H1 (cell line): ENCODE measurements around the gene DRAP1. TPM values are rescaled to one million over a fixed set of nuclear protein-coding genes. Genes with fewer than 3 reads are reported as not detected.

Experiments used
- CTCF ChIA-PET: fragments of 300-600 bp; sonication (Branson Sonifier 250); formaldehyde crosslinking; loops from one replicate; lab custom pipeline; 2021; ENCODE audit not compliant: partially characterized antibody; lab: Charles Lee
- POLR2A ChIA-PET: fragments of 300-600 bp; sonication (Branson Sonifier 250); formaldehyde crosslinking; loops from one replicate; lab custom pipeline; 2021; ENCODE audit warnings: inconsistent platforms; ENCODE audit not compliant: partially characterized antibody; lab: Charles Lee
- DNase-seq, 2 experiments: peaks; one replicate each; pipeline versions ENCODE4 v3.0.0 to v3.0.0-alpha.2; 2010 to 2022; ENCODE audit warnings: low spot score in 2 of 2, low read depth in 1 of 2, mixed read lengths in 1 of 2
- FAIRE-seq: peaks from 2 replicates; lab custom pipeline; 2011; peaks lifted over from hg19 to GRCh38; lab: Jason Lieb, UNC
- H2AFZ ChIP-seq: 2 replicates; pipeline ENCODE4 v1.8.1; 2012; ENCODE audit warnings: low read length, inconsistent platforms
- H2AK5ac ChIP-seq: 2 replicates; pipeline ENCODE4 v1.6.1; 2013; ENCODE audit warnings: low read depth, low read length
- H2BK120ac ChIP-seq: replicated peaks from 2 replicates; pipeline ENCODE3; 2013; ENCODE audit warnings: low read depth, low read length, inconsistent platforms
- H2BK12ac ChIP-seq: 2 replicates; pipeline ENCODE4 v1.6.1; 2013; ENCODE audit warnings: low read depth, low read length
- H2BK15ac ChIP-seq: 2 replicates; pipeline ENCODE4 v1.6.1; 2013; ENCODE audit warnings: low read length
- H2BK20ac ChIP-seq: 2 replicates; pipeline ENCODE4 v1.6.1; 2013; ENCODE audit warnings: low read length
- H2BK5ac ChIP-seq: 2 replicates; pipeline ENCODE4 v1.6.1; 2013; ENCODE audit warnings: low read depth, low read length
- H3K14ac ChIP-seq: 2 replicates; pipeline ENCODE4 v1.6.1; 2013; ENCODE audit warnings: inconsistent platforms; ENCODE audit not compliant: insufficient read length
- H3K18ac ChIP-seq: 2 replicates; pipeline ENCODE4 v1.6.1; 2013; ENCODE audit warnings: low read length; ENCODE audit errors: extremely low read depth
- H3K23ac ChIP-seq: 2 replicates; pipeline ENCODE4 v1.6.1; 2013; ENCODE audit warnings: inconsistent platforms; ENCODE audit not compliant: insufficient read length
- H3K23me2 ChIP-seq: 2 replicates; pipeline ENCODE4 v1.6.1; 2013; ENCODE audit warnings: low read depth, low read length
- H3K27ac ChIP-seq: 2 replicates; pipeline ENCODE4 v1.6.1; 2011; ENCODE audit warnings: low read depth, low read length, inconsistent platforms
- H3K27me3 ChIP-seq, 4 experiments: replicated peaks in 1 of 4; 1 replicate in 1 of 4; 2 replicates in 3 of 4; pipeline versions ENCODE4 v1.6.1 to v1.8.1; 2011 to 2013; ENCODE audit warnings: low read length in 3 of 4, mild to moderate bottlenecking in 3 of 4, inconsistent platforms in 2 of 4, mixed read lengths in 2 of 4, moderate library complexity in 1 of 4; ENCODE audit not compliant: control insufficient read depth in 3 of 4, insufficient read depth in 3 of 4; ENCODE audit errors: extremely low read depth in 1 of 4
- H3K36me3 ChIP-seq, 4 experiments: 2 replicates each; pipeline versions ENCODE4 v1.6.1 to v1.8.1; 2011 to 2013; ENCODE audit warnings: mild to moderate bottlenecking in 4 of 4, low read length in 3 of 4, moderate library complexity in 2 of 4, control low read depth in 1 of 4, inconsistent platforms in 1 of 4; ENCODE audit not compliant: insufficient read depth in 4 of 4, control insufficient read depth in 2 of 4
- H3K4ac ChIP-seq: replicated peaks from 2 replicates; pipeline ENCODE3; 2013; ENCODE audit warnings: low read length, low read depth, mixed read lengths, inconsistent platforms; ENCODE audit not compliant: insufficient read length
- H3K4me1 ChIP-seq, 4 experiments: replicated peaks in 1 of 4; 1 replicate in 1 of 4; 2 replicates in 3 of 4; pipeline versions ENCODE4 v1.6.1 to v1.8.1; 2011 to 2013; ENCODE audit warnings: low read length in 3 of 4, inconsistent platforms in 2 of 4, mixed read lengths in 1 of 4; ENCODE audit not compliant: insufficient read depth in 4 of 4, control insufficient read depth in 3 of 4
- H3K4me2 ChIP-seq, 2 experiments: 2 replicates each; pipeline versions ENCODE4 v1.6.1 to v1.8.1; 2011 to 2013; ENCODE audit warnings: low read depth in 2 of 2, low read length in 2 of 2, control low read depth in 1 of 2, inconsistent platforms in 1 of 2, mild to moderate bottlenecking in 1 of 2; ENCODE audit not compliant: insufficient read depth in 1 of 2
- H3K4me3 ChIP-seq, 4 experiments: fragments of 200-600, 300-600 bp in 1 of 4; sonication (generic), shearing (Covaris generic), sonication (Bioruptor Twin) in 1 of 4; 2 replicates each; pipeline versions ENCODE4 v1.5.1 to v1.8.1; 2011 to 2016; ENCODE audit warnings: low read length in 4 of 4, low read depth in 3 of 4, control low read depth in 2 of 4, inconsistent platforms in 2 of 4, mild to moderate bottlenecking in 2 of 4, mixed read lengths in 1 of 4, moderate library complexity in 1 of 4; ENCODE audit not compliant: insufficient read depth in 2 of 4; ENCODE audit errors: extremely low read depth in 1 of 4
- H3K56ac ChIP-seq: replicated peaks from 2 replicates; pipeline ENCODE3; 2013; ENCODE audit warnings: low read depth, mild to moderate bottlenecking, mixed read lengths, low read length, inconsistent platforms; ENCODE audit not compliant: insufficient read length
- H3K79me1 ChIP-seq: 2 replicates; pipeline ENCODE4 v1.6.1; 2013; ENCODE audit warnings: low read depth, low read length, control low read depth
- H3K79me2 ChIP-seq, 2 experiments: 2 replicates each; pipeline versions ENCODE4 v1.6.1 to v1.8.1; 2012 to 2013; ENCODE audit warnings: low read length in 2 of 2, mild to moderate bottlenecking in 2 of 2, inconsistent platforms in 1 of 2; ENCODE audit not compliant: insufficient read depth in 2 of 2, control insufficient read depth in 1 of 2
- H3K9ac ChIP-seq, 4 experiments: replicated peaks in 1 of 4; 1 replicate in 1 of 4; 2 replicates in 3 of 4; pipeline versions ENCODE4 v1.6.1 to v1.8.1; 2011 to 2013; ENCODE audit warnings: low read depth in 3 of 4, low read length in 3 of 4, control low read depth in 2 of 4, mild to moderate bottlenecking in 2 of 4, moderate library complexity in 2 of 4, inconsistent platforms in 1 of 4; ENCODE audit errors: extremely low read depth in 1 of 4
- H3K9me3 ChIP-seq, 2 experiments: 2 replicates each; pipeline versions ENCODE4 v1.6.1 to v1.8.1; 2012 to 2013; ENCODE audit warnings: mild to moderate bottlenecking in 2 of 2, moderate library complexity in 2 of 2, control low read depth in 1 of 2, inconsistent platforms in 1 of 2, low read depth in 1 of 2, low read length in 1 of 2, mixed read lengths in 1 of 2; ENCODE audit not compliant: insufficient read depth in 2 of 2
- H4K20me1 ChIP-seq, 2 experiments: replicated peaks in 1 of 2; 2 replicates each; pipeline versions ENCODE3 to v1.8.1; 2011 to 2013; ENCODE audit warnings: inconsistent platforms in 2 of 2, low read length in 2 of 2, mild to moderate bottlenecking in 1 of 2; ENCODE audit not compliant: insufficient read depth in 2 of 2, control insufficient read depth in 1 of 2
- H4K5ac ChIP-seq: 2 replicates; pipeline ENCODE4 v1.6.1; 2013; ENCODE audit warnings: low read length, low read depth, mixed read lengths, inconsistent platforms; ENCODE audit not compliant: insufficient read length
- H4K8ac ChIP-seq: 2 replicates; pipeline ENCODE4 v1.8.0; 2013; ENCODE audit warnings: mild to moderate bottlenecking, moderate library complexity, low read length, inconsistent platforms; ENCODE audit not compliant: insufficient read depth; ENCODE audit errors: extremely low read depth
- H4K91ac ChIP-seq: replicated peaks from 2 replicates; pipeline ENCODE3; 2013; ENCODE audit warnings: low read length, mixed read lengths, inconsistent platforms; ENCODE audit not compliant: insufficient read length
- BACH1 ChIP-seq: IDR thresholded peaks from 2 replicates; pipeline ENCODE4 v1.6.1; 2012; ENCODE audit warnings: low read length, improper control_type of control experiment
- PHF8 ChIP-seq: fragments of 200-600 bp; sonication (generic); conservative IDR thresholded peaks from 2 replicates; pipeline ENCODE4 v1.7.1; 2012; ENCODE audit warnings: low read depth, mild to moderate bottlenecking, inconsistent platforms, low read length, moderate library complexity
- WGBS, 2 experiments: shearing (Covaris generic) in 1 of 2; methylation state at CpG; one replicate each; pipeline versions ENCODE4 v1.1.6 to v1.1.7; 2013 to 2015; ENCODE audit warnings: low lambda C conversion rate in 2 of 2, mixed read lengths in 2 of 2, inconsistent platforms in 1 of 2, low coverage in 1 of 2, missing lambda C conversion rate in 1 of 2; ENCODE audit not compliant: insufficient replicate concordance in 2 of 2, insufficient coverage in 1 of 2, insufficient read length in 1 of 2; ENCODE audit errors: extremely low coverage in 1 of 2, missing lambda C conversion rate in 1 of 2; 5-methylcytosine and 5-hydroxymethylcytosine counted together
- polyA plus RNA-seq, 7 experiments: library from polyadenylated mRNA; depleted of rRNA in 3 of 7; stranded (reverse) in 5 of 7; unstranded in 2 of 7; fragments of >200 nt in 5 of 7; fragments of 200-250 nt in 2 of 7; gene quantifications; 1 replicate in 5 of 7; 2 replicates in 1 of 7; 4 replicates in 1 of 7; pipeline versions ENCODE4 v1.2.1 to v1.2.3, GENCODE V29; 2011 to 2013; ENCODE audit warnings: missing spikeins in 2 of 7, mixed read lengths in 2 of 7
- total RNA-seq: library from RNA; stranded (reverse); fragmentation: NEBNext Ultra II Directional; extraction: Animal tissue kit (Norgen Biotek cat#: 25700); gene quantifications from 2 replicates; pipeline ENCODE4 v1.2.1, GENCODE V29; 2021

DRAP1 gene
- total and polyA plus RNA-seq, 2 of the 8 experiments (the other 6 are each of a cell fraction or from before 2014, with no cell fraction given), result 62.5 to 98.7 TPM

GRCh38 chr11:65903715-65904114 is 15.5 kb upstream of the DRAP1 start:
- Histone ChIP-seq H3K4ac (no peak overlapping the region), H3K18ac (no peak overlapping the region), H2BK20ac (no peak overlapping the region), H3K4me1 (peaks cover 3 to 11% (median 7%) of the 10 kb centered on the region in 4 experiments; a peak in 6 of 7 replicates), H3K79me1 (no peaks in the 10 kb centered on the region), H4K20me1 (peaks cover 0 to 4% of the 10 kb centered on the region in 2 experiments), H3K23me2 (peaks cover 9% of the 10 kb centered on the region; the same call in 1 of the 2 replicates), H3K27ac (no peak overlapping the region), H4K91ac (no peak overlapping the region), H3K36me3 (no peaks in the 10 kb centered on the region), H2BK12ac (no peak overlapping the region), H2BK5ac (no peak overlapping the region), H4K8ac (no peak overlapping the region), H3K9me3 (no peaks in the 10 kb centered on the region), H2BK120ac (no peak overlapping the region), H3K9ac (no peak overlapping the region), H4K5ac (no peak overlapping the region), H3K4me3 (no peak overlapping the region), H3K27me3 (peaks cover 13 to 37% (median 30%) of the 10 kb centered on the region in 4 experiments), H3K79me2 (no peaks in the 10 kb centered on the region), H3K56ac (no peak overlapping the region), H2AK5ac (no peak overlapping the region), H3K23ac (no peak overlapping the region), H2AFZ (no peak overlapping the region), H3K14ac (no peak overlapping the region), H2BK15ac (no peak overlapping the region), H3K4me2 (no peak overlapping the region)
- ChIA-PET CTCF (interaction anchor here (0.6 to 9.7 kb wide), 3 partner anchors 16 to 85 kb away, joined by 4 to 150 read pairs (median 4); partner anchors contain the start of genes CCDC85B and FIBP), POLR2A (interaction anchor here (0.7 to 2.6 kb wide), 2 partner anchors 12 to 42 kb away, joined by 3 to 11 read pairs; partner anchors contain the start of genes CCDC85B and TSGA10IP)
- FAIRE-seq (no peak), DNase-seq (no peak)
- WGBS, 2 experiments, result 76% methylated on average over 8 of the region's 8 CpGs; no CpG with 5 or more reads in 1 of the 2 experiments
- TF ChIP-seq PHF8, result no peak
- no peak for TF ChIP-seq BACH1
